Natural killer cell treated with Interleukin-12 subunit alpha and Interleukin-12 subunit beta and Interleukin-15 and Interleukin-18, amount 100 ng/mL, for 72 hours (primary cell): Measurements from ENCODE around the gene TMEM134. TPM values are rescaled to one million over a fixed set of nuclear protein-coding genes. Genes with fewer than 3 reads are reported as not detected.
A peak's percentile ranks its signal among the peaks of the same experiment; 100 is the strongest.
"Not testable (repeated sequence)": the region's sequence is repeated elsewhere in the genome, so short reads cannot be mapped to it uniquely, and the experiment has no call there.

Experiments used
- ATAC-seq, 2 donors: fragments of 150-1000 bp; cut with Tn5 transposase in 1 of 2; sonication (Bioruptor Pico), chemical (Tn5 transposase) in 1 of 2; 2 replicates each; pipeline ENCODE4 v1.10.0; 2021
- DNase-seq: peaks from one replicate; pipeline ENCODE4 v3.0.0; 2022; ENCODE audit warnings: low spot score
- H3K27ac Mint-ChIP-seq, 2 donors: 1 replicate in 1 of 2; 2 replicates in 1 of 2; pipeline ENCODE4 v1.8.0; 2022; ENCODE audit warnings: mixed read lengths in 2 of 2, mild to moderate bottlenecking in 1 of 2, moderate library complexity in 1 of 2
- H3K27me3 Mint-ChIP-seq, 2 donors: 1 replicate in 1 of 2; 2 replicates in 1 of 2; pipeline ENCODE4 v1.8.0; 2022; ENCODE audit warnings: mixed read lengths in 2 of 2
- H3K36me3 Mint-ChIP-seq: one replicate; pipeline ENCODE4 v1.8.0; 2022; ENCODE audit warnings: mixed read lengths
- H3K4me1 Mint-ChIP-seq, 2 donors: 1 replicate in 1 of 2; 2 replicates in 1 of 2; pipeline ENCODE4 v1.8.0; 2022; ENCODE audit warnings: low read depth in 2 of 2, mixed read lengths in 2 of 2, mild to moderate bottlenecking in 1 of 2
- H3K4me3 Mint-ChIP-seq: one replicate; pipeline ENCODE4 v1.8.0; 2022; ENCODE audit warnings: mixed read lengths
- H3K9me3 Mint-ChIP-seq: 2 replicates; pipeline ENCODE4 v1.8.0; 2022; ENCODE audit warnings: mixed read lengths
- total RNA-seq, 2 donors: library from RNA; stranded (reverse); gene quantifications; one replicate each; pipeline ENCODE4 v1.2.3, GENCODE V29; 2022

TMEM134 gene
- total RNA-seq, 2 donors from 2014 or later: 30.7 to 39.1 TPM

DNA sequence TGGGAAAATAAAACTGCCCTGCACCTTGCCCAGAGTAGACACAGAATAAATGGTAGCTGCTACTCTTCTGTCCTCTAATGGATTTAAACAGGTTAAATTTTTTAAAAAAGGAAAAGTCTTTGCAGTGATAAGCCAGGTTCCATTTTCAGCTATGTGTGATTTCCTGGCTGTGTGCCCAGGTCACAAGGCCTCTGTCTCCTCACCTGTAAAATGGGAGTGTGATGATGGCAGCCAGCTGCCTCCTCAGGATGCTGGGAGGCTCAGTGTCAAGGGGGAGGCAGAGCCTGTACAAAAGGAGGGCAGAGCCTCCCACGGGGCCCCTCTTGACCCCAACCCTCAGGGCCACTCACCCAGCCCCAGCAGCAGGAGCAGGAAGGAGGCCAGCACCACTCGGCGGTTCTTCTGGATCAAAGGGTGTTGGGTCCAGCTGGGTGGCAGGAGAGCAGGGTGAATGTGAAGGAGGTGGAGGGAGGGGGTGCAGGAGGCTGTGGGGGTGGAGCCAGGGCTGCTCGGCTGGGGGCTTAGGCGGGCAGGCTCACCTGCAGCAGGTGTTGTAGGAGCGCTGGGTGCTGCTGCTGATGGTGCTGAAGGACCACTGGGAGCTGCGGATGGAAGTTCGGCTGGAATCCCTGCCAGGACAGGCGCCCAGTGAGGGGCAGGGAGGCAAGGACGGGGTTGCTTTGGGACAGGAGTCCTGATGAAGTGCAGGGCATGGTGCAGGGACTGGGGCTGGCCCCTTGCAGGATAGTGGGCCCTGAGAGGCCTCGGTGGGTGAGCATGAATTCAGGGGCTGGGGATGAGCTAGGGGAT, 1.9 kb downstream of the TMEM134 start:
- DNase-seq: no peak
- Mint-ChIP-seq H3K9me3 (no peaks in the 10 kb centered on the region), H3K27me3 (no peaks in the 10 kb centered on the region), H3K27ac (peak overlapping the region; percentile 60 to 85), H3K4me1 (peaks cover 12 to 14% of the 10 kb centered on the region in 2 donors), H3K36me3 (no peaks in the 10 kb centered on the region), H3K4me3 (peak overlapping the region; percentile 87)
- ATAC-seq: no peak

- H3K36me3 Mint-ChIP-seq: no peaks in the 10 kb centered on the region
- no peak for DNase-seq
- no peaks in the 10 kb centered on the region for H3K27me3 Mint-ChIP-seq
- H3K4me1 Mint-ChIP-seq: peaks cover 12 to 14% of the 10 kb centered on the region in 2 donors
- H3K4me3 Mint-ChIP-seq: no peak overlapping the region
- no peaks in the 10 kb centered on the region for H3K9me3 Mint-ChIP-seq
- no peak for ATAC-seq
- H3K27ac Mint-ChIP-seq: peak overlapping the region; percentile 9 to 68
These were observed 2.7 kb downstream of the TMEM134 start for GRCh38 chr11:67466367-67466766.

DNA sequence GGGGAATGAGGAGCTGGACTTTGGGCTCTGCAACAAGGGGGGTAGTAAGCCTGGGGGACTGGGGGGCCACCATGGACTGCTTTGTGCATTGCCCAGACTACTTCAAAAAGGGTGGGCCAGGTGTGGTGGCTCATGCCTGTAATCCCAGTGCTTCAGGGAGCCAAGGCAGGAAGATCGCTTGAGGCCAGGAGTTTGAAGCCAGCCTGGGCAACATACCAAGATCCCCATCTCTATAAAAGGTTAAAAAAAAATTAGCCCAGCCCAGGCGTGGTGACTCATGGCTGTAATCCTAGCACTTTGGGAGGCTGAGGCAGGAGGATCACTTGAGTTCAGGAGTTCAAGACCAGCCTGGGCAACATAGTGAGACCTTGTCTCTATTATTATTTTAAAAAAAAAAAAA, 3.5 kb downstream of the TMEM134 start:
- H3K9me3 Mint-ChIP-seq, H3K27me3 Mint-ChIP-seq, DNase-seq, H3K36me3 Mint-ChIP-seq, ATAC-seq: not testable (repeated sequence)
- peak overlapping the region; percentile 73 for H3K4me3 Mint-ChIP-seq
- H3K4me1 Mint-ChIP-seq: peaks cover 12 to 14% of the 10 kb centered on the region in 2 donors
- peak overlapping the region; percentile 79 to 83 for H3K27ac Mint-ChIP-seq

GRCh38 chr11:67465189-67465510, 3.9 kb downstream of the TMEM134 start:
- ATAC-seq: no peak
- Mint-ChIP-seq H3K27me3 (peaks cover 0 to 2% of the 10 kb centered on the region in 2 donors), H3K27ac (peak overlapping the region; percentile 79 to 83), H3K36me3 (no peaks in the 10 kb centered on the region), H3K4me3 (peak overlapping the region; percentile 73), H3K4me1 (peaks cover 12 to 14% of the 10 kb centered on the region in 2 donors), H3K9me3 (no peaks in the 10 kb centered on the region)
- DNase-seq: no peak

DNA sequence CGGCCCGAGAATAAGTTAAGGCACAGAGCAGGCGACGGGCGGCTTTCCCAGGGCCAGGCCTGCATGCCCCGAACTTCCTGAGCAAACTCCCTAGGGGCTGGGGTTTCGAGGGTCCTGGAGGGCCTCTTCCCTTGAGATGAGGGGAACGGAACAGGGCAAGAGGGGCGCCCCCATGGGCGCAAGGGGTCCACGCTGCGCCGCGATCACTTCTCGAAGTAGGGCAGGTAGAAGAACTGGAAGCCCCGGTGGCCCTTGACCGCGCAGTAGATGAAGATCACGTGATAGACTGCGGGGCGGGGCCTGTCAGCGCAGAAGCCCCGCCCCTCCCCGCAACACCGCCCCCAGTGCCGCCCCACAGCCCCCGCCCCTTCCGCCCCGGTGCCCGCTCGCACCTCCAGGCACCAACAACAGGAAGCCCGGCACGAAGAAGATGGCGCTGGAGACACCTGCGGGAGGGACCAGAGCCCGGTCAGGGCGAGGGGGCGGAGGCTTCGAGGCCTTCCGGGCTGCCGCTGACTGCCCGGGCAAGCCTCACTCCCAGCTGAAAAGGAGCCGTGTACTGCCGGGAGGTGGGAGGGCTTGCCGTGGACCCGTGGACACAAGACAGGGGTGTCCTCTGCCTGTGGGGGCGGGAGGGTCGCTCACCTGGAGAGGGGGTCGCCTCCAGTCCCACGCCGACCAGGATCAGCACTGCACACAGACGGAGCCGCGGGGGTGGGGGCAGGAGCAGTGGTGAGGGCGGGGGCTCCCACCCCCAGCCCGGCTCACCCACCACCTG, 4.5 kb downstream of the TMEM134 start:
- ATAC-seq (peak; percentile 86 to 91), DNase-seq (peak; percentile 94)
- Mint-ChIP-seq H3K27me3 (peaks cover 0 to 2% of the 10 kb centered on the region in 2 donors), H3K27ac (peak overlapping the region; percentile 79 to 83), H3K4me3 (peak overlapping the region; percentile 73), H3K36me3 (no peaks in the 10 kb centered on the region), H3K9me3 (no peaks in the 10 kb centered on the region), H3K4me1 (peaks cover 12 to 14% of the 10 kb centered on the region in 2 donors)

- peak overlapping the region; percentile 79 to 83 for H3K27ac Mint-ChIP-seq
- H3K4me1 Mint-ChIP-seq: peaks cover 12 to 14% of the 10 kb centered on the region in 2 donors
- no peak for ATAC-seq
- no peaks in the 10 kb centered on the region for H3K9me3 Mint-ChIP-seq
- H3K4me3 Mint-ChIP-seq: peak overlapping the region; percentile 73
- H3K36me3 Mint-ChIP-seq: no peaks in the 10 kb centered on the region
- H3K27me3 Mint-ChIP-seq: peaks cover 0 to 2% of the 10 kb centered on the region in 2 donors
- no peak for DNase-seq
These were observed 5.2 kb downstream of the TMEM134 start for GRCh38 chr11:67463680-67464410.

DNA sequence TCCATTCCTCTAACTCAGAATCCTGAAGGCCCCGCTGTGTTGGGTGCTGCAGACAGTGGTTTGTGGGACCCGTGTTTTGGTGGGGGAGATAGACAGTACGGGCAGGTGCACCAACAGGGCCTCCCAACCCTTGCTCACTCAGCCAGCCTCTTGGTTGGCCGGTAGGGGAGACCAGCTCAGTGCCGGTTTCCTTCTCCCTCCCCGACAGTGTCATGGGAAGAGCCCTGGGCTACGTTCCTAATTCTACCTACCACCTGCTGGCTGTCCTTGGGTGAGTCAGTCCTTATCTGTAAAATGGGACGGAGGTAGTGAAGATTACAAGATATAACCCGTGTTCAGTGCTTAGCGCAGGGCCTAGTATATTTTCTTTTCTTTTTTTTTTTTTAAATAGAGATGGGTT, 5.9 kb downstream of the TMEM134 start:
- Mint-ChIP-seq H3K4me3 (no peak overlapping the region), H3K9me3 (no peaks in the 10 kb centered on the region), H3K4me1 (peaks cover 7 to 11% of the 10 kb centered on the region in 2 donors), H3K36me3 (no peaks in the 10 kb centered on the region), H3K27ac (no peak overlapping the region), H3K27me3 (peaks cover 0 to 2% of the 10 kb centered on the region in 2 donors)
- no peak for DNase-seq
- ATAC-seq: no peak

DNA sequence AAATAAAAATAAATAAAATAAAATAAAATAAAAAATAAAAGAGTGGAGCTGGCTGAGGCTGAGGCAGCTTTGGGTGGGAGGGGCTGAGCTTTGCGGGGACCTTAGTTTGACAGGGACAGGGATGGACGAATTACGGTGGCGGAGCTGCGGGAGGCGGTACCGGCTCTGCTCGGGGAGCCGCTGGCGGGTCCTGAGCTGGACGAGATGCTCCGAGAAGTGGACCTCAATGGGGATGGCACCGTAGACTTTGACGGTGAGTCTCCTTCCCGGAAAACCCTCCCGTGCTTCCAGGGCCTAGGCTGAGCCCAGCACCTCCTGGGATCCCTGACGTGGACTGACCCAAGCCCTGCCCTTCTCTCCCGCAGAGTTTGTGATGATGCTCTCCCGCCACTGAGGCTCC, 10.8 kb downstream of the TMEM134 start:
- Mint-ChIP-seq H3K4me3 (no peak overlapping the region), H3K27me3 (peaks cover 0 to 2% of the 10 kb centered on the region in 2 donors), H3K4me1 (no peaks in the 10 kb centered on the region), H3K9me3 (no peaks in the 10 kb centered on the region), H3K36me3 (no peaks in the 10 kb centered on the region), H3K27ac (no peak overlapping the region)
- ATAC-seq: no peak
- no peak for DNase-seq

DNA sequence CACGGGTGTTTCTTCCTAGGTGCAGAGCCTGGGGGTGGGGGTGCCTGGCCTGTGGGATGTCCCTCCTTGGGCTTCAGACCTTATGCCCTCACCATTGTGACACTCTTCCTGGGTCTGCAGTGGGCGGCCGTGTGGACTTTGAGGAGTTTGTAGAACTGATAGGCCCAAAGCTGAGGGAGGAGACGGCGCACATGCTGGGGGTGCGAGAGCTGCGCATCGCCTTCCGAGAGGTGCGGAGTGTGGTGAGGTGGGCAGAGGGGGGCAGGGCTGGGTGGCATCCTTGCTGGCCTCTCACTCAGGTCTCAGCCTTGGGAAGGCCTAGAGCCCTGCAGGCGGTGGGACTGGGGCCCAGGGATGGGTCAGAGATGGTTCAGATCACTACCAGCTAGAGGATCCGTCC, 11.6 kb downstream of the TMEM134 start:
- H3K4me1 Mint-ChIP-seq: no peaks in the 10 kb centered on the region
- DNase-seq (no peak), ATAC-seq (no peak)
- H3K27me3 Mint-ChIP-seq: peaks cover 0 to 2% of the 10 kb centered on the region in 2 donors
- H3K9me3 Mint-ChIP-seq: no peaks in the 10 kb centered on the region
- H3K27ac Mint-ChIP-seq: no peak overlapping the region
- no peaks in the 10 kb centered on the region for H3K36me3 Mint-ChIP-seq
- H3K4me3 Mint-ChIP-seq: no peak overlapping the region

DNA sequence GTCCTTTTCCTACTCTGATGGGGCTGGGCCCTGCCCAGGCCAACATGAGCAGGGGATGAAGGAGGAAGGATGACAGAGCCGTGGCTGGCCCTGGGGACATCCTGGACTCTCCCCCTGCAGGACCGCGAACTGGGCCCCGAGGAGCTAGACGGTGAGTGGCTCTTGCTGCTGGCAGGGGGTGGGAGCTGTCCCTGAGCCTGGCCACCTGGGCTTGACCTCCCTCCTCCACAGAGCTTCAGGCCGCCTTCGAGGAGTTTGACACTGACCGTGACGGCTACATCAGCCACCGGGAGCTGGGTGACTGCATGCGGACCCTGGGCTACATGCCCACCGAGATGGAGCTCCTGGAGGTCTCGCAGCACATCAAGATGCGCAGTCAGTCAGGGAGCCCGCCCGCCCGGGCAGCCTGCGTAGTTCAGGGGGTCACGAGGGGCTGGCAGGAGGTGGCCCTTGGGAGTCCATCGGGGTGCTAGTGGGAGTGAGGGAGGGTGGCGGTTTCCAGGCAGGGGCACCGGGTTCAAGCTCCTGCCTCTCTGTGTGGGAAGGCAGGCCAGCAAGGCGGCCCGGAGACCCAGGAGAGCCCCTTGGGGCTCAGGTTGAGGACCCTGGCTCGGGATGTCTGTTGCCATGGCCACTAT, 12.9 kb downstream of the TMEM134 start:
- Mint-ChIP-seq H3K9me3 (no peaks in the 10 kb centered on the region), H3K27me3 (peaks cover 0 to 5% of the 10 kb centered on the region in 2 donors), H3K4me1 (no peaks in the 10 kb centered on the region), H3K27ac (no peak overlapping the region), H3K4me3 (no peak overlapping the region), H3K36me3 (no peaks in the 10 kb centered on the region)
- DNase-seq (no peak), ATAC-seq (no peak)

GRCh38 chr11:67455054-67455453, 14.0 kb downstream of the TMEM134 start, which contains the start of gene CABP4:
Gene CABP4, plus strand, starts transcription at chr11:67455354. Its CDS starts 70 bp downstream, at chr11:67455424.
- no peak for DNase-seq

GRCh38 chr11:67453816-67454732, 15.0 kb downstream of the TMEM134 start:
- ATAC-seq: no peak

More at GRCh38 chr11:67455054-67455453, 14.0 kb downstream of the TMEM134 start, which contains the start of gene CABP4:
- ATAC-seq: no peak
- Mint-ChIP-seq H3K4me3 (no peak within 1 kb of the TSS), H3K36me3 (no peaks in the 10 kb centered on the region), H3K9me3 (no peaks in the 10 kb centered on the region), H3K27me3 (peaks cover 0 to 3% of the 10 kb centered on the region in 2 donors), H3K4me1 (no peaks in the 10 kb centered on the region), H3K27ac (no peak within 1 kb of the TSS)

More at GRCh38 chr11:67453816-67454732, 15.0 kb downstream of the TMEM134 start:
- H3K4me3 Mint-ChIP-seq: no peak overlapping the region
- no peak for DNase-seq
- peaks cover 0 to 6% of the 10 kb centered on the region in 2 donors for H3K27me3 Mint-ChIP-seq
- no peak overlapping the region for H3K27ac Mint-ChIP-seq
- H3K9me3 Mint-ChIP-seq: no peaks in the 10 kb centered on the region
- peaks cover 4% of the 10 kb centered on the region in 2 donors for H3K4me1 Mint-ChIP-seq
- H3K36me3 Mint-ChIP-seq: no peaks in the 10 kb centered on the region
